Astrocyte (in vitro differentiated cells and primary cell): Measurements from ENCODE around the gene ITGA2.

Experiments
- EZH2 ChIP-seq: IDR thresholded peaks from 2 replicates; pipeline ENCODE4 v1.6.1; 2012; ENCODE audit warnings: mild to moderate bottlenecking, low read length, inconsistent platforms; ENCODE audit not compliant: insufficient read depth
- TF ChIP-seq, protein P1 (sequence below): IDR thresholded peaks from 2 replicates; pipeline ENCODE4 v1.5.1; 2011; ENCODE audit warnings: low read depth, mild to moderate bottlenecking, inconsistent platforms, low read length, moderate library complexity; ENCODE audit not compliant: insufficient read depth

GRCh38 chr5:53039855-53040254 is 50.7 kb downstream of the ITGA2 start:
- TF ChIP-seq, protein P1, sequence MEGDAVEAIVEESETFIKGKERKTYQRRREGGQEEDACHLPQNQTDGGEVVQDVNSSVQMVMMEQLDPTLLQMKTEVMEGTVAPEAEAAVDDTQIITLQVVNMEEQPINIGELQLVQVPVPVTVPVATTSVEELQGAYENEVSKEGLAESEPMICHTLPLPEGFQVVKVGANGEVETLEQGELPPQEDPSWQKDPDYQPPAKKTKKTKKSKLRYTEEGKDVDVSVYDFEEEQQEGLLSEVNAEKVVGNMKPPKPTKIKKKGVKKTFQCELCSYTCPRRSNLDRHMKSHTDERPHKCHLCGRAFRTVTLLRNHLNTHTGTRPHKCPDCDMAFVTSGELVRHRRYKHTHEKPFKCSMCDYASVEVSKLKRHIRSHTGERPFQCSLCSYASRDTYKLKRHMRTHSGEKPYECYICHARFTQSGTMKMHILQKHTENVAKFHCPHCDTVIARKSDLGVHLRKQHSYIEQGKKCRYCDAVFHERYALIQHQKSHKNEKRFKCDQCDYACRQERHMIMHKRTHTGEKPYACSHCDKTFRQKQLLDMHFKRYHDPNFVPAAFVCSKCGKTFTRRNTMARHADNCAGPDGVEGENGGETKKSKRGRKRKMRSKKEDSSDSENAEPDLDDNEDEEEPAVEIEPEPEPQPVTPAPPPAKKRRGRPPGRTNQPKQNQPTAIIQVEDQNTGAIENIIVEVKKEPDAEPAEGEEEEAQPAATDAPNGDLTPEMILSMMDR: no peak
- TF ChIP-seq EZH2: no peak
